Activated CD8-positive, alpha-beta memory T cell treated with anti-CD3 and anti-CD28 coated beads, Interleukin-2, amount 50 U/mL, for 4 hours (primary cell): ENCODE results near the gene KIFAP3.
"Not testable (repeated sequence)": the region's sequence is repeated elsewhere in the genome, so short reads cannot be mapped to it uniquely, and the experiment has no call there.

ENCODE experiments used
- DNase-seq: peaks from one replicate; pipeline ENCODE4 v3.0.0-alpha.2; 2020

KIFAP3 gene

GRCh38 chr1:169968174-169968573 lies 106.3 kb downstream of the KIFAP3 start:
- DNase-seq: no peak

- DNase-seq: no peak
These were observed 110.3 kb downstream of the KIFAP3 start for GRCh38 chr1:169964206-169964605.

- DNase-seq: no peak
These were observed 114.8 kb downstream of the KIFAP3 start for GRCh38 chr1:169959686-169960085.

- DNase-seq: no peak
These were observed 115.5 kb downstream of the KIFAP3 start for GRCh38 chr1:169958987-169959386.

- no peak for DNase-seq
These were observed 116.6 kb downstream of the KIFAP3 start for GRCh38 chr1:169957884-169958283.

GRCh38 chr1:169951108-169951507 lies 123.4 kb downstream of the KIFAP3 start:
- no peak for DNase-seq

- DNase-seq: no peak
These were observed 125.4 kb downstream of the KIFAP3 start for GRCh38 chr1:169949139-169949538.

GRCh38 chr1:169946206-169946605 lies 128.3 kb downstream of the KIFAP3 start:
- no peak for DNase-seq

- no peak for DNase-seq
These were observed 129.3 kb downstream of the KIFAP3 start for GRCh38 chr1:169945181-169945580.

GRCh38 chr1:169944621-169945020 lies 129.9 kb downstream of the KIFAP3 start:
- DNase-seq: no peak

GRCh38 chr1:169943963-169944526 lies 130.4 kb downstream of the KIFAP3 start:
- no peak for DNase-seq

- DNase-seq: no peak
These were observed 132.3 kb downstream of the KIFAP3 start for GRCh38 chr1:169941982-169942830.

- no peak for DNase-seq
These were observed 140.3 kb downstream of the KIFAP3 start for GRCh38 chr1:169933984-169934725.

GRCh38 chr1:169931795-169932231 lies 142.7 kb downstream of the KIFAP3 start:
- no peak for DNase-seq

- no peak for DNase-seq
These were observed 145.3 kb downstream of the KIFAP3 start for GRCh38 chr1:169929210-169929526.

GRCh38 chr1:169928438-169929209 lies 145.9 kb downstream of the KIFAP3 start:
- no peak for DNase-seq

GRCh38 chr1:169925505-169926482 lies 148.7 kb downstream of the KIFAP3 start:
- no peak for DNase-seq

GRCh38 chr1:169924829-169925228 lies 149.7 kb downstream of the KIFAP3 start:
- DNase-seq: no peak

GRCh38 chr1:169924063-169924462 lies 150.4 kb downstream of the KIFAP3 start:
- no peak for DNase-seq

GRCh38 chr1:169921080-169921479 lies 153.4 kb downstream of the KIFAP3 start:
- DNase-seq: no peak

GRCh38 chr1:169918927-169919326 lies 155.6 kb downstream of the KIFAP3 start:
- no peak for DNase-seq

- not testable (repeated sequence) for DNase-seq
These were observed 156.3 kb downstream of the KIFAP3 start for GRCh38 chr1:169918220-169918619.
